LoVo (cell line): ENCODE measurements around the gene FOLR2.
A peak's percentile ranks its signal among the peaks of the same experiment; 100 is the strongest.
"Not testable (repeated sequence)": the region's sequence is repeated elsewhere in the genome, so short reads cannot be mapped to it uniquely, and the experiment has no call there.

ENCODE experiments used
- DNase-seq: peaks from one replicate; pipeline ENCODE4 v3.0.0-alpha.2; 2016; ENCODE audit warnings: low spot score

Gene FOLR2

DNA sequence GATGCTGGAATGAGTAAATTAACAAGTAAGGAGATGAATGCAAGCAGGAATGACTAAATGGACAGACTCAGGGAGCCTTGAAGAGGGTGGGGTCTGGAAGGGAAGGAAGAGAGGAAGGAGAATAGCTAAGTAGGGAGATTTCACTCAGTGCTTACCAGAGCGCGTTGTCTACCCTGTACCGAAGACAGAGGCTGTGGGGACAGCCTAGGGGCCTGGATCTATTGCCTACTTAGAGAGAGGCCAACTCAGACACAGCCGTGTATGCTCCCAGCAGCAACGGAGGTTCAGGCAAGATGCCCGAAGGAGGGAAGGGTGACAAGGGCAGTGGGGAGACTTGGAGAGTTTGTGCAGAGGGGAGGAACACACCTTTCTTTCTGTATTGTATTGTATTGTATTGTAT, at the start of gene FOLR2:
FOLR2 (plus strand) TSS at position 157 of the 400 bp plus-strand sequence. CDS start 1,791 bp downstream, outside the sequence.
- DNase-seq, result no peak

- DNase-seq, result peak; percentile 9
These were observed 47.5 kb upstream of the FOLR2 start for GRCh38 chr11:72169046-72169555.

- DNase-seq, result not testable (repeated sequence)
These were observed 46.8 kb upstream of the FOLR2 start for GRCh38 chr11:72169754-72170153.

DNA sequence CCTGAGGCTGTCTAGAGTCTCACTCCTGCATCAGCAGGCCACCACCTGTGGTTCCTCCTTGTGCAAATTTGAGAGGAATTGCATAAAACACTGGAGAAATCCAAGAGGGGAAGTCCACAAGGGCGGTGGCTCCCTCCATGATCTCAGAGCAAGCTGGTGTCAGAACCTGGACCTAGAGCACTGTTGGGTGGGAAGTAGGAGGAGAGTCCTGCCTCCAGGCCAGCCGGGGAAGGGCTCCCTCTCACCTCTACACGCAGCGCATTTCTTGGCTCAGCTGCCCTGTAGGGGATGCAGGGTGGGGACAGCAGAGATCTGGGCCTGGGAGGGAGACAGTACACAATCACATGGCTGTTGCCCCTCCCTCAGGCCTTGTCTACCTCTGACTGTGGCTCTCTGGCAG, 44.6 kb upstream of the FOLR2 start:
- not testable (repeated sequence) for DNase-seq

GRCh38 chr11:72173291-72173690, 43.3 kb upstream of the FOLR2 start:
- DNase-seq, result no peak

DNA sequence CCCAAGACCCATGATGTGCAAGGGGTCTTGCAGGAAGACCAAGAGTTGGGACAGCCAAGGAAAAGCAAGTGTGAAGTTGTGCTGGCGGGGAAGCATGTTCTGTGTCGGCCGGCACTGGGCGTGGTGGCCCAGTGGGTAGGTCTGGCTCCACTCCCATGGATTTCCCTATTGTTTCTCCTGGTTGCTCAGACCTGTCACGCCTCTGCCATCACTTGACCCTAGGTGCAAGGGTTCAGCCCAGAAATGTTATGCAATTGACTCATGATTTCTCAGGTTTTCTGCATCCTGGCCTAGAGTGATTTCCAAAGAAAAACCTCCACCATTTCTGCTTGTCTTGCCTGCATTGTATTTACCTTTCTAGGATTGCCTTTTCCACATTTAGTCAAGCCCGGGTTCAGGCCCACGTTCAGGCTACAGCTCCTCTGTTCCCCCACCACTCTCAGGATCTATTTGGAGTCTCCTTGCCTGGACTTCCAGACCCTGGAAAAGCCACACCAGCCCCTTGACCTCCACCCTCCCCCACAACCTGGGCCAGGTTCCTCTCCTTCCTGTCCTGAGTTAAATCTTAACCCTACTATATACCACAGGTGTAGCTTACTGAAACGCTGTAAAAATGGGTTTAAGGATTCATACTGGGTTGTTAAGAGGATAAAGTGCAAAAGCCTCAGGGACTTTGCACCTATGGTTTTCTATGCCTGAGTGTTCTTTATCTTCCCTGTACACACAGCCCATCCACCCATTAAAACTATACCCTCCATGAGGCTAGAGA, 42.1 kb upstream of the FOLR2 start:
- peak; percentile 20 for DNase-seq

GRCh38 chr11:72177656-72178055, 38.9 kb upstream of the FOLR2 start:
- no peak for DNase-seq

DNA sequence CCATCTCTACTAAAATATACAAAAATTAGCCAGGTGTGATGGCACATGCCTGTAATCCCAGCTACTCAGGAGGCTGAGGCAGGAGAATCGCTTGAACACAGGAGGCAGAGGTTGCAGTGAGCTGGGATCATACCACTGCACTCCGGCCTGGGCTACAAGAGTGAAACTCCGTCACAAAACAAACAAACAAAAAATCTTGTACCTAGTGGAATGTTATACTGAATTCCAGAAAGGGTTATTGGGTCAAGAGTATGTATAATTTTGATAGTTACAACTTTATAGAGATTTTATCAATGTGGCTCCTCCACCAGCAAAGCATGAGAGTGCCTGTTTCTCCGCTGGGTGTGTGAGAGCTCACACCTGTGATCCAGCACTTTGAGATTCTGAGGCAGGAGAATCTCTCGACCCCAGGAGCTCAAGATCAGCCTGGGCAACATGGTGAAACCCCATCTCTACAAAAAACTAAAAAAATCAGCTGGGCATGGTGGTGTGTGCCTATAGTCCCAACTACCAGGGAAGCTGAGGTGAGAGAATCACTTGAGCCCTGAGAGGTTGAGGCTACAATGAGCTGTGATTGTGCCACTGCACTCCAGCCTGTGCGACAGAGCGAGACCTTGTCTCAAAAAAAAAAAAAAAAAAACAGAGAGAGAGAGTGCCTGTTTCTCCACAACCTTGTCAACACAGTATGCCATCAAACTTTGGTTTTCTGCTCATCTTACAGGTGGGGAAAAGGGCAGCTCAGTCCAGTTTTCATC, 37.4 kb upstream of the FOLR2 start:
- no peak for DNase-seq

DNA sequence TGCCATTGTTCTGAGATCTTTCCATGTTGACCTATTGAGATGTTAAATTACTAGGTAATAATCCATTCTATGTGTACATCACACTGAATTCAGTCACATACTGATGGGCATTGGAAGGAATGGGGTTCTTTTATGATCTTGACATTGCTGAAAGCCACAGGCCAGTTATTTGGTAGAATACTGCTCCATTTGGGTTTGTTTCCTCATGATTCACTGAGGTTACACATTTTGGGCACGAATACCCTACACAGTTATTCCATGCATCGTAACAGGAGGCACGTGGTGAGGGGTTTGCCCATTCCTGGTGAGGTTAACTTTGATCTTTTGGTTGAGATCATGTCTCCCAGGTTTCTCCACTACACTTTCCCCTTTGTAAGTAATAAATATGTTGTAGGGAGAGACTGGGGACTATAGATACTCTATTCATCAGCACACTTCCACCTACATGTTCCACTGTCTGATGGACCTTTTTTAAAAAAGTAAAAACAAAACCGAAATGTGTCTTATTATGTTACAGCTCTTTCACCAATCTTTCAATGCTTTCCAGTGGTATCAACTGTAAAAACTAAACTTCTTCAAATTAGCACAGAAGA, 36.7 kb upstream of the FOLR2 start:
- no peak for DNase-seq

- DNase-seq, result not testable (repeated sequence)
These were observed 35.6 kb upstream of the FOLR2 start for GRCh38 chr11:72180892-72181552.

- DNase-seq, result not testable (repeated sequence)
These were observed 35.0 kb upstream of the FOLR2 start for GRCh38 chr11:72181553-72181958.

GRCh38 chr11:72188267-72188666, 28.3 kb upstream of the FOLR2 start:
- DNase-seq, result no peak

DNA sequence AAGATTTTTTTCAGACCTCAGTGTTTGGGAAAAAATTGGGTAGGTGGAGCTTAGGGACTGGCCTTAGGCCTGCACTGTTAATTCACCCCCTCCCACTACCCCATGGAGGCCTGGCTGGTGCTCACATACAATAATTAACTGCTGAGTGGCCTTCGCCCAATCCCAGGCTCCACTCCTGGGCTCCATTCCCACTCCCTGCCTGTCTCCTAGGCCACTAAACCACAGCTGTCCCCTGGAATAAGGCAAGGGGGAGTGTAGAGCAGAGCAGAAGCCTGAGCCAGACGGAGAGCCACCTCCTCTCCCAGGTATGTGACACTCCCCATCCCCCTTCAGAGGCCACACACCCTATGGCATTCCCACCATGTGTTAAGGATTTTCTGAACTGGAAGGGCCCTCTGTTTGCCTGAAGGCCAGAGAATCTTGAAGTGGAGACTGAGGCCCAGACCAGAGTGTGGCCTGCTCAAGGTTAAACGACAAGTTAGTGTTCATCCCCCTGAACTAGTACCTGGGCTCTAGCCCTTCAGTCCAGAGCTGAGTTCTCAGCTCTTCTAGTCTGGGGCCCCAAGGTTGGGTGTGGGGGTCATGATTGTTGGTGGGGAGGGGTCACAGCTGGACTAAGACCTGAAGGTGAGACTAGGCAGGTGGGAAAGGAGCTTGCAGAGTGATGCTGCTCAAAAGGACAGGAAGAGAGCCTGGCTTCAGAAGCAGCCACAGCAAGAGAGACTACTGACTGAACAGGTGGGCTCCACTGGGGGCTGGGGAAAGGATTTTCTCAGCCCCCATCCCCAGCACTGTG, 26.9 kb upstream of the FOLR2 start:
- peak; percentile 55 for DNase-seq

DNA sequence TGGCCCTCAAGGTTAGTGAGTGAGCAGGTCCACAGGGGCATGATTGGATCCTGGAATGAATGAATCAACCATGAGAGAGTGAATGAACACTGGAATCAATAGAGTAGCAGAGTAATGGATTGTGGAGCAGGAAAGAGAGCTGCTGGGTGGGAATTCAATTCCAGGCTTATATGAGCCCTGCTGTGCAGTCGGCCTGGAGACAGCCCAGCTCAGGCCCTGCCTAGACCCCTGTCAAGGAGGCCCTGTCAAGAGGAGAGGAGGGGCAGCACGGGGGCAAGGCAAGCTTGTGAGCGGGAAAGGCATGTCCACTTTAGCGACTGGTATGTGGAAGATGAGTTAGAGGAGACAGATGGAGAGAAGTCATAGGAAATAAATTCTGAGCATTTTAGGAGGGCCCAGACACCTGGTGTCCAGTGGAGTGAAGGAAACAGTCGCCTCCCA, 25.9 kb upstream of the FOLR2 start:
- no peak for DNase-seq

DNA sequence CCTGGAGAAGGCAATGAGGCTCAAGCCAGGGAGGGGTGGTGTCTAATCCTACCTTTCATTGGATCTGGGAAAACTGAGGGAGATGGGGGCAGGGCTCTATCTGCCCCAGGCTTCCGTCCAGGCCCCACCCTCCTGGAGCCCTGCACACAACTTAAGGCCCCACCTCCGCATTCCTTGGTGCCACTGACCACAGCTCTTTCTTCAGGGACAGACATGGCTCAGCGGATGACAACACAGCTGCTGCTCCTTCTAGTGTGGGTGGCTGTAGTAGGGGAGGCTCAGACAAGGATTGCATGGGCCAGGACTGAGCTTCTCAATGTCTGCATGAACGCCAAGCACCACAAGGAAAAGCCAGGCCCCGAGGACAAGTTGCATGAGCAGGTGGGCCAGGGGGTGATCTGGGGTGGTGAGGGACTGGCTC, 24.6 kb upstream of the FOLR2 start, which contains the start of gene FOLR1:
FOLR1 (plus strand) TSS at position 180 of the 421 bp plus-strand sequence; CDS start at position 214, 34 bp downstream.
- DNase-seq, result peak; percentile 53

DNA sequence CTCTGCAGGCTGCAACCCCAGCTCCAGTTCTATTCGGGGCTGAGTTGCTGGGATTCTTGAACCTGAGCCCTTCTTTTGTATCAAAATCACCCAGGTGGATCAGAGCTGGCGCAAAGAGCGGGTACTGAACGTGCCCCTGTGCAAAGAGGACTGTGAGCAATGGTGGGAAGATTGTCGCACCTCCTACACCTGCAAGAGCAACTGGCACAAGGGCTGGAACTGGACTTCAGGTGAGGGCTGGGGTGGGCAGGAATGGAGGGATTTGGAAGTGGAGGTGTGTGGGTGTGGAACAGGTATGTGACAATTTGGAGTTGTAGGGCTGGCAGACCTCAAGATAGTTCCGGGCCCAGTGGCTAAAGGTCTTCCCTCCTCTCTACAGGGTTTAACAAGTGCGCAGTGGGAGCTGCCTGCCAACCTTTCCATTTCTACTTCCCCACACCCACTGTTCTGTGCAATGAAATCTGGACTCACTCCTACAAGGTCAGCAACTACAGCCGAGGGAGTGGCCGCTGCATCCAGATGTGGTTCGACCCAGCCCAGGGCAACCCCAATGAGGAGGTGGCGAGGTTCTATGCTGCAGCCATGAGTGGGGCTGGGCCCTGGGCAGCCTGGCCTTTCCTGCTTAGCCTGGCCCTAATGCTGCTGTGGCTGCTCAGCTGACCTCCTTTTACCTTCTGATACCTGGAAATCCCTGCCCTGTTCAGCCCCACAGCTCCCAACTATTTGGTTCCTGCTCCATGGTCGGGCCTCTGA, 20.9 kb upstream of the FOLR2 start:
- DNase-seq, result no peak

DNA sequence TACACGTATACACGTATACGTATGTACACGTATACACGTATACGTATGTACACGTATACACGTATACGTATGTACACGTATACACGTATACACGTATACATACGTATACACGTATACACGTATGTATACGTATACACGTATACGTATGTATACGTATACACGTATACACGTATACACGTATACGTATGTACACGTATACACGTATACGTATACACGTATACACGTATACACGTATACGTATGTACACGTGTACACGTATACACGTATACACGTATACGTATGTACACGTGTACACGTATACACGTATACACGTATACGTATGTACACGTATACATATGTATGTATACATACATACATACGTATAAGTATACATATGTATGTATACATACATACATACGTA, 15.1 kb upstream of the FOLR2 start:
- DNase-seq, result not testable (repeated sequence)

DNA sequence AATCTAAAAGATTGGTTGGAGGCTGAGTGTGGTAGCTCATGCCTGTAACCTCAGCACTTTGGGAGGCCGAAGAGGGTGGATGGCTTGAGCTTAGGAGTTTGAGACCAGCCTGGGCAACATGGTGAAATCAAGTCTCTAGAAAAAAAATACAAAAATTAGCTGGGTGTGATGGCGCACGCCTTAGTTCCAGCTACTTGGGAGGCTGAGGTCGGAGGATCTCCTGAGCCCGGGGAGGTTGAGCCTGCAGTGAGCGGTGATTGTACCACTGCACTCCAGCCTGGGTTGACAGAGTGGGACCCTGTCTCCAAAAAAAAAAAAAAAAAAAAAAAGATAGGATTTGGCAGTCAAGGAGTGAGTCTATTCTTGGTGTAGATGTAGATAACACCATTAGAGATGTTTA, 14.0 kb upstream of the FOLR2 start:
- DNase-seq, result no peak

DNA sequence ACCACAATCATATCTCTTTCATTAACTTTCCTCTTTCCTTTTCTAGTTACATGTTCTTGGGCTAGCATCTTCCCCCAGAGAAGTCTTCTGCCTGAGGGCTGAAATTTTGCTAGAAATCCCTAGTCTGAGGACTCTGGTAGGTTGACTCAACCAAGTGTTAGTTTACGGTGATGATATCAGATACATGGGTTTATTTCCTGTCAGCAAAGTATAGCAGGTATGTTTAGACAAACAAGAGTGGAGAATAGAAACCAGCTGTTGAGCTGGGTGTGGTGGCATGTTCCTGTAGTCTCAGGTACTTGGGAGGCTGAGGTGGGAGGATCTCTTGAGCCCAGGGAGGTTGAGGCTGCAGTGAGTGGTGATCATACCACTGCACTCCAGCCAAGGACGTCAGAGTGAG, 13.4 kb upstream of the FOLR2 start:
- DNase-seq, result no peak

- no peak for DNase-seq
These were observed 11.7 kb upstream of the FOLR2 start for GRCh38 chr11:72204886-72205285.
